ENCODE data around the gene GIGYF2. TPM values are rescaled to one million over a fixed set of nuclear protein-coding genes. Genes with fewer than 3 reads are reported as not detected.

Gene GIGYF2
- total and polyA plus RNA-seq, 11 donors = 25.3 to 78.1 (median 56.5) TPM

DNA sequence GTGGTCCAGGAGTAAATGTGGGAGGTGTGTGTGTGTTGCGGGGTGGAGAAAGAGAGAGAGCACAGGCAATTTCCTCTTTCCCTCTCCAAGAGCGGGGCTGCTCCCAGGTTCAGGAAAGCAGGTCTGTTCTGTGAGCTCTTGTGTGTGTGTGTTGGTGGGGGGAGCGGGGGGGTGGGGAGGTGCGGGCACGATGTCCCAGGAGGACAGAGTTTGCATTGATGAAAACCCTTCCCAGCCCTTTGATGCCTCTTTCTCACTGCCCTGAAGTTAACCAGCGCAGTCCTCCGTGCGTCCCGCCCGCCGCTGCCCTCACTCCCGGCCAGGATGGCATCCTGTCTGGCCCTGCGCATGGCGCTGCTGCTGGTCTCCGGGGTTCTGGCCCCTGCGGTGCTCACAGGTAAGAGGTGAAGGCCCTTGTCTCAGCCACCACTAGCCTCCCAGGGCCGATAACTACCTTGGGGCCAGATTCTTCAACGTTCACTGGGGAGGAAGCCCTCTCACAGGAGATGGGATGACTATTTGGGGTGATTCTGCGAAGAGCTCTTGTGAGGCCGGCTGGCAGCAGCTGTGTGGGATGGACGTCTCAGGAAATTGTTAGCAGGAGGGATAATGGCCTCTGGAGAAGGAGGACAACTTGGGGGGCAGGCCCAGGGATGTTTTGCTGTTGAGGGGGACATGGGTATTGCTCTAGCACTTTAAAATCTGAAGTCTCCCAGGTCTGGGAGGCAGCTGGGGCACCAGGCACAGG, 173.1 kb downstream of the GIGYF2 start, which contains the start of gene SNORC:
Gene SNORC, plus strand, starts transcription at position 247 of the 748 bp plus-strand sequence. Its CDS starts 78 bp downstream, at position 325.
- H3K4me1 ChIP-seq = no peaks in the 10 kb centered on the region
- DNase-seq = no peak
- no peak for ATAC-seq
- H3K27ac ChIP-seq = no peak within 1 kb of the TSS
- peaks cover 0 to 4% (median 0%) of the 10 kb centered on the region in 9 donors for H3K36me3 ChIP-seq
- H3K4me3 ChIP-seq = no peak within 1 kb of the TSS
- WGBS, 4 donors = 89 to 94% (median 90%) methylated on average over 17 to 21 of the region's 21 CpGs
- no peaks in the 10 kb centered on the region for H3K9me3 ChIP-seq
- peaks cover 0 to 5% (median 0%) of the 10 kb centered on the region in 9 donors for H3K27me3 ChIP-seq
- intact Hi-C loops (cut with DNase I) = no loop called here
- TF ChIP-seq, protein P1, sequence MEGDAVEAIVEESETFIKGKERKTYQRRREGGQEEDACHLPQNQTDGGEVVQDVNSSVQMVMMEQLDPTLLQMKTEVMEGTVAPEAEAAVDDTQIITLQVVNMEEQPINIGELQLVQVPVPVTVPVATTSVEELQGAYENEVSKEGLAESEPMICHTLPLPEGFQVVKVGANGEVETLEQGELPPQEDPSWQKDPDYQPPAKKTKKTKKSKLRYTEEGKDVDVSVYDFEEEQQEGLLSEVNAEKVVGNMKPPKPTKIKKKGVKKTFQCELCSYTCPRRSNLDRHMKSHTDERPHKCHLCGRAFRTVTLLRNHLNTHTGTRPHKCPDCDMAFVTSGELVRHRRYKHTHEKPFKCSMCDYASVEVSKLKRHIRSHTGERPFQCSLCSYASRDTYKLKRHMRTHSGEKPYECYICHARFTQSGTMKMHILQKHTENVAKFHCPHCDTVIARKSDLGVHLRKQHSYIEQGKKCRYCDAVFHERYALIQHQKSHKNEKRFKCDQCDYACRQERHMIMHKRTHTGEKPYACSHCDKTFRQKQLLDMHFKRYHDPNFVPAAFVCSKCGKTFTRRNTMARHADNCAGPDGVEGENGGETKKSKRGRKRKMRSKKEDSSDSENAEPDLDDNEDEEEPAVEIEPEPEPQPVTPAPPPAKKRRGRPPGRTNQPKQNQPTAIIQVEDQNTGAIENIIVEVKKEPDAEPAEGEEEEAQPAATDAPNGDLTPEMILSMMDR (IDR thresholded peaks at IDR 0.05) = no peak
- TF ChIP-seq POLR2A (IDR thresholded peaks at IDR 0.05) = no peak

DNA sequence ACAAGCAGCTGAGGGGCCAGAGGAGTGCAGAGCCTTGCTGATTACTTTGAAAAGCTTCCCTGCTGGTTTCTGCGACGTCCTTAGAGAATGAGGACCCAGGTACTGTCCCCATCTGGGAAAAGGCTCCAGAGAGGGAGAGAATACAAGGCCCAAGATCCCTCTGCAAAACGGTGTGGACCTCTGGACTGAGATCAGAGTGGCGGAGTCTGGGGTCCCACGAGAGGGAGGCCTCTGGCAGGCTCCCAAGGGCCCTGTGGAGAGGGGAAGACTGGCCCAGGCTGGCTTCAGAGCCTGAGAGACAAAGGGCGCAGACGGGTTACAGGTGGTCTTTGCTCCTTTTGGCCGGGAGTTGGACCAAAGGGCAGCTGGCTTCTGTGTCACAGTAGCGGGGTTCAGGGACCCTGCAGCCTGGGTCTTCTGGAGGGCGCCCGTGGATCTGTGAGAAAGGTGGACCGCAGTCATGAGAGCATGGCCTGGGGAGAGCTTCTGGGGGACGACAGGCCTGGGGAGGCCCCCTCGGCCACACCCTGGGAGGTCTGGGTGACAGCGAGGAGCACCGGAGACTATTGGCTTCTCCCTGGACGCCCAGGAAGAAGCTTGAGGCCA, 173.7 kb downstream of the GIGYF2 start:
- Histone ChIP-seq H3K9me3 (no peaks in the 10 kb centered on the region), H3K27me3 (peaks cover 0 to 12% (median 5%) of the 10 kb centered on the region in 9 donors), H3K27ac (no peak overlapping the region), H3K4me3 (no peak overlapping the region), H3K4me1 (peaks cover 0 to 5% (median under 1%) of the 10 kb centered on the region in 12 donors), H3K36me3 (peaks cover 0 to under 1% (median 0%) of the 10 kb centered on the region in 9 donors)
- 82 to 88% (median 85%) methylated on average over 16 to 17 of the region's 17 CpGs for WGBS, 4 donors
- no peak for DNase-seq
- TF ChIP-seq POLR2A (IDR thresholded peaks at IDR 0.05) = no peak
- TF ChIP-seq, protein P1 (IDR thresholded peaks at IDR 0.05) = no peak
- intact Hi-C loops (cut with DNase I) = no loop called here
- ATAC-seq = no peak

- Histone ChIP-seq H3K27ac (no peak overlapping the region), H3K4me1 (peaks cover 0 to 9% (median 3%) of the 10 kb centered on the region in 12 donors), H3K9me3 (no peaks in the 10 kb centered on the region), H3K4me3 (no peak overlapping the region), H3K27me3 (peaks cover 0 to 18% (median 10%) of the 10 kb centered on the region in 9 donors), H3K36me3 (no peaks in the 10 kb centered on the region)
- no peak for DNase-seq
- TF ChIP-seq POLR2A (IDR thresholded peaks at IDR 0.05) = no peak
- TF ChIP-seq, protein P1 (IDR thresholded peaks at IDR 0.05) = no peak
- no peak for ATAC-seq
- intact Hi-C loops (cut with DNase I) = no loop called here
- WGBS, 4 donors = 80 to 95% (median 81%) methylated on average over 12 to 15 of the region's 15 CpGs
Observed at GRCh38 chr2:232871418-232871834, 174.3 kb downstream of the GIGYF2 start.

Data from heart left ventricle (tissue), 16 donors.